NCI-H2081 (cell line): ENCODE results near the gene CLIC3.

Experiments
- DNase-seq, 2 experiments: peaks; one replicate each; lab custom pipeline; 2025; lab: John Stamatoyannopoulos, UW

Gene CLIC3

DNA sequence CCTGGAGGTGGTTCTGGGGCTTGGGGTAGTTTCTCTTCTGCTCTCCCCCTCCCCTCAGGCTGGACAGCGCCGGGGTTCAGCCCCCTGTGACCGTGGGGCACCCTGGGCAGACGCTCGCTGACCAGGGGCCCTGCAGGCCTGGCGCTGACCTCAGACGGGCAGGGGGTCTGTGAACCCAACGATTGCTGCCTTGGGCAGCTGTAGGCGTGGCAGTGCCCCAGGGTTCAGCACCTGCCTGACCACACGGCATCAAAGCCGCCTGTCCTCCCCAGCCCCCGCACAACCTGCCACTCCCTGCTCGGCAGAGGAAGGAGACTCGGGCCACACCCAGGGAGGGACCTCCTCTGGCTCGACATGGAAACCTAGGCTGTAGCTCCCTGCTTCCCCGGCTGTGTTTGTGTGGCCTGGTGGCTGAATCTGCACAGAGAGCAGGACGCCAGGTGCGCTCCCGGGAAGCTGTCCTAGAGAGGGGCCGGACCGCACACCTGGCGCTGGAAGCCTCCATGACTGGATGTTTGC, 32.1 kb downstream of the CLIC3 start:
- no peak for DNase-seq

DNA sequence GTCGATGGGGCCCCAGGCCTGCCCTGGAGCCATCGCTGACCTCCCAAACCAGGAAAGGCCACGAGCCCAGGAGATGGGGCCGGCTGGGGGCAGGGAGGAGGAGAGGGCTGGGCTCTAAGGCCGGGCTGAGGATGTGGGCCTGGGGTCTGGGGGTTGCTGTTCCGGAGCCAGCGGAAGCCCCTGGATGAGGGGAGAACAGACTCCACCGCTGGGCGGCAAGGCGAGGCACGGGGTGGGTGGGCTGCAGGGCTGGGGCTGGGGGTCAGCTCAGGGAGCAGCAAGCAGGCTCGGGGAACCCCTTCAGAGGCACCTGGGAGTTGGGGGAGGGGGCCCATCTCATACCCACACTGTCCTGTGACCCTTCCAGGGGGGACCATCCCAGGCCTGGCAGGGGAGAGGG, 32.6 kb downstream of the CLIC3 start:
- no peak for DNase-seq

DNA sequence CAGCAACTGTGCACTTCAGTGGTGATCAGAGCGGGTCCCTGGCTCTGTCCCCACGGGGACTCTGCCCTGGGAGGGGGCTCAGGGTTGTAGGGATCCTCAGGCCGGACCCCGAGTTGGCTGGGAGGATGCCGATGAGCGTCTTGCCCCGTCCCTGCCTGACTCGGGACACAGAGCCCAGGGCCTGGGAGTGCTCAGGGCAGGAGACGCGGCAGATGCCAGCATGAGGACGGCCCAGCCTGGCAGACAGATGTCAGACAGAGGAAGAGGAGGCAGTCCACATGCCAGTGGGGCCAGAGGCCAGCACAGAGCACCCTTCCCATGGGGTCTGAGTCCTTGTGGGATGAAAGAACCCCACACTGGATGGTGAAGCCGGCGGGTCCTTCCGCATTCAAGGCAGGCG, 33.0 kb downstream of the CLIC3 start:
- DNase-seq = no peak

- no peak for DNase-seq
These were observed 33.6 kb downstream of the CLIC3 start for GRCh38 chr9:136962701-136963248.

GRCh38 chr9:136962163-136962562, 34.2 kb downstream of the CLIC3 start:
- no peak for DNase-seq

DNA sequence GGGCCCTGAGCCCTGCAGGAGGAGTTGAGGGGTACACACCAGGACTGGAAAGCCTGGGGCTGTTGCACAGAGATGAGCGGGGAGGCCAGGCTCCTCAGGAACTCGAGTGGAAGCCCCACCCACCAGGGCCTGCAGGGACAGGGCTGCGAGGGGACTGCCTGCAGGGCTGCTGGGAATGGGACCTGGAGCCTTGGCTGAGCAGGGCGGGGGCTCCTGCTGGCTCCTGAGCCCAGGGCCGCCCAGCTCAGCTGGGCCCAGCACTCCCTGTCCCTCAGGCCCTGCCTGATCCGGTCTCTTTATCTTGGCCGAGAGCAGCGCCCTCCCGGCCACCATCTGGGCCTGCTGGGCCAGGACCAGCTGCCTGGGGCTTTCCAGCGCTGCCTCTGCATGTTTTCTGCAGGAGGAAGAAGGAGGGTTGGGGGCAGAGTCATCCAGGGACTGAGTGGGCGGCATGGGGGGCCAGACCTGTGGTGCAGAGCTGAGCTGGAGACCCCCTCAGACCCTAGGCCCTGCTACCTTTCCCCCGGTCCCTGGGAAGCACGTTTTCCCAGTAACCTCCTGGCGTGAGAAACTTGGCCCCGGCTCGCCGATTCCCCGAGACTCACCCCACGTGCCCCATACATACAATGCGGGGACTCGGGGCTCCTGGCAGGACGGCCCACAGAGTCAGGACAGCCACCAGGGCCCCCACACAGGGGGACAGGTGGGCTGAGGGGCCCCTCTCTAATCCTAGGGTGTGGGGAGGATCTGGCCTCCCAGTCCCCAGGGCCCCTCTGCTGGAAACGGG, 34.9 kb downstream of the CLIC3 start:
- no peak for DNase-seq

DNA sequence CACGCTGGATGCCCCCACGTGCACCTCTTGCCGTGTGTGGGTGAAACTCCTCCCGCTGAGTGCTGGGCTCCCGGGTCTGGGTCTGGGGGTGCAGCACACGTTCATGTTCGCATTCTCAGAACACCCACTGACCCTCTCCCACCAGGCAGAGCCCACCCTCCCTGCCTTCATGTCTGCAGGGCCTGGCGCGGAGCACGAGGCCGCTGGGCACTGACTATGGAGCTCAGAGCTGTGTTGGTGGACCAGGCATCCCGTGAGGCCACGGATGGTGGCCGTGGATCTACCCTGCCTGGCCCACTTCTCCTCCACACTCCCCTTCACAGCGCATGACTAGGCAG, 35.5 kb downstream of the CLIC3 start:
- no peak for DNase-seq

DNA sequence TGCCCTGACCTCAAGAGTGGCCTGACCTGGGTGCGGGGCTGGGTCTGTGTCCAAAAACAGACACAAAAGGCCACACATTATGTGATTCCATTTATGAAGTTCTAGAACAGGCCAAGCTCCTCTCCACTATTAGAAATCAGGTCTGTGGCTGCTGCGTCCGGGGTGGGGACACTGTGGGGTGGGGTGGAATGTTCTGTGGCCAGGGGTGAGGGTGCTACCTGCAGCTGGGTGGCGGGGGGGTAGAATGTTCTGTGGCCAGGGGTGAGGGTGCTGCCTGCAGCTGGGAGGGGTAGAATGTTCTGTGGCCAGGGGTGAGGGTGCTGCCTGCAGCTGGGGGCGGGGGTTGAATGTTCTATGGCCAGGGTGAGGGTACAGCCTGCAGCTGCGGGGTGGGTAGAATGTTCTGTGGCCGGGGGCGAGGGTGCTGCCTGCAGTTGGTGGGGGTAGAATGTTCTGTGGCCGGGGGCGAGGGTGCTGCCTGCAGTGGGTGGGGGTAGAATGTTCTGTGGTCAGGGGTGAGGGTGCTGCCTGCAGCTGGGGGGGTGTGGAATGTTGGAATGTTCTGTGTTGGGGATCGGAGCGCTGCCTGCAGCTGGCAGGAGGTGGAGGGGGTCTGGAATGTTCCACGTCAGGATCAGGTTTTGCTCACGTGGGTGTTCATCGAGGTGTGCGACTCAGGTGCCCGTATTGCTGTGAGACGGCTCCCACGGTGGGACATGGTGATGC, 36.0 kb downstream of the CLIC3 start:
- no peak for DNase-seq

DNA sequence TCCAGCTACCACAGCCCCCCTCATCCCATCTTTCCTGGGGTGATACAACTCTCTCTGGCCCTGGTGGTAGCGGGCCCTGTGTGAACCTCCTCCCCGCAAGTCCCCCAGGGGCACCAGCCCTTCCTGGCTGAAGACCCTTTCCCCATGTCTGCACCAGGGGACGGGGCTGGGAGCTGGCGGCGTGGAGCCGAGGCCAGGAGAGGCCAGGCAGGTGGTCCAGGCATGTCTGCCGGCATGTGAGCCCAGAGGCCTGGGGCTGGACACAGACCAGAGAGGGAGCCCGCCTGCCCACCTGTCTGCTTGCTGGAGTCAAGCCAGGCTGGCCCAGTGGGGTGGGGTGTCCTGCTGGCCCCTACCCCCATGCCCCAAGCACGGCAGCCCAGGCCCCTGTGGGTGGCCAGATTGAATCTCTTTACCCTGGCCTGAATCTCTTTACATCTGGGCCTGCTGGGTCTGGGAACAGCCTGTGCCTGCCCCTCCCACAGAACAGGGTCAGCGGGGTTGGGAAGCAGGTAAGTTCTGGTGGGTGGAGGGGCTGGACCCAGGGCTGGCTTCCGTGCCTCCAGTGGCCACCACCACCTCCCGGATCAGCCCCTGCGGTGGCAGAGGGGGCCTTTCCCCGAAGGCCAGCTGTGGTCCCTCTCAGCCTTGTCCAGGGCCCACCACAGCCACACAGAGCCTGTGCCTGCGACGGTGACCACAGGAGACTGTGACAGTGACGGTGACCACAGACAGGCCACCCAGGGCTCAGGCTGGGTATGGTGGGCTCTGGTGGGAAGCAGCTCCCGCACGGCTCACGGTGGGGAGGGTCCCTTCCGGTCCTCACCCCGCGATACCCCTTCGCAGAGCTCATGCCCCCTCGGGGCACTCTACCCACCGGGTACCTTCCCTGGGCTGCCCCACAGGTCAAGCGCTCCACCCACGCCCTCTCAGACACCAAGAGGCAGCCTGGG, 37.2 kb downstream of the CLIC3 start:
- DNase-seq = no peak

- DNase-seq = no peak
These were observed 37.9 kb downstream of the CLIC3 start for GRCh38 chr9:136958473-136958872.

DNA sequence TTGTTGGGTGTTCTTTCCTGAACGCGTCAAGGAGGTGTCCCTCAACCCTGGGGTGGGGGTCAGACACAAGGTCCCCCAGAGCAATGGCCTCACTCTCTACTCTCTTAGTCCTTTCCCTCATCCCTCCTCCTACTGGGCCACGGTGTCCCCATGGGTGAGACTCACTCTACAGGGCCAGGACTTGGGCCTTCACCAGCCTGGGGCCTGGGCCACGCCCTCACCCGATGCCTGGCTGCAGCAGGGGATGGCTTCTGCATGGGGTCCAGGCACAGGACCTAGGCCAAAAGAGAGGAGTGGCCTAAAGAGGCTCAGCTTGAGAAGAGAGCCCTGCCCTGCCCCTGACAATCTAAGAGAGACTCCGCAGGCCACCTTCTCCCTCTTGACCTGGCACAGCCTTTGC, 38.5 kb downstream of the CLIC3 start:
- DNase-seq = no peak

DNA sequence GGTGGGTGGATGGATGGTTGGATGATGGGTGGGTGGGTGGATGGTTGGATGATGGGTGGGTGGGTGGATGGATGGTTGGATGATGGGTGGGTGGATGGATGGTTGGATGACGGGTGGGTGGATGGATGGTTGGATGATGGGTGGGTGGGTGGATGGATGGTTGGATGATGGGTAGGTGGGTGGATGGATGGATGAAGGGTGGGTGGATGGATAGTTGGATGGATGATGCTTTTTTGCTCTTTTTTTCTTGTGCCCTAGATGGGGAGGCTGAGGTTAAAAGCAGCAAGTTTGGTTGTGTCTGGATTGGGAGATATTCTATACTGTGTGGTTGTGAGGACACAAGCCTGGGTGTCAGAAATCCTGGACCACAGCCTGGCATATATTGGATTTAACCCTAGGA, 38.9 kb downstream of the CLIC3 start:
- no peak for DNase-seq

DNA sequence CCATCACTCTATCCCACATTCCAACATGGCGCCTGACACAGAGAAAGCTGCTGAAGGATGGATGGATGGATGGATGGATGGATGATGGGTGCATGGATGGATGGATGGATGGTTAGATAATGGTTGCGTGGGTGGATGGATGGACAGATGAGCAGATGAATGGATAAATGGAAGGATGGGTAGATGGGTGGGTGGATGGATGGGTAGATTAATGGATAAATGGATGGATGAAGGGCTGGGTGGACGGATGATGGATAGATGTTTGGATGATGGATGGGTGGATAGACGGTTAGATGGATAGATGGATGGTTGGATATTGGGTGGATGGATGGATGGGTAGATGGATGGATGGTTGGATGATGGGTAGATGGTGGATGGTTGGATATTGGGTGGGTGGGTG, 39.8 kb downstream of the CLIC3 start:
- DNase-seq = no peak

DNA sequence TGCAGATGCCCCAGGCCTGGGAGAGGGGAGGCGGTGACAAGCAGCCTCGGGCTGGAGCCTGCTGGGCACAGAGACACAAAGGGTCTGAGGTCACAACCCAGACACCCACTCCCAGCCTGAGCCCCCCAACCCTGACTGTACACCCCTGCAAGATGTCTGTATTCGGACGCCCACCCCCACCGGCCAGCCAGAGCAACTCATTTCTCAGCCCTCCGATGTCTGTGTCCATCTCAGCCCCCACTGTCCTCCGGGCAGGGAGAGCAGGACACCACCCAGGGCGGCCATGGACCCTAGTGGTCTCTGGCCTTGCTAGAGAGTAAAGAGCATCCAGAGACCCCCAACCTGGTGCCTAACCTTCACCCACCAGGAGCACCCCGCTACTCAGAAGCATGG, 40.4 kb downstream of the CLIC3 start:
- no peak for DNase-seq

DNA sequence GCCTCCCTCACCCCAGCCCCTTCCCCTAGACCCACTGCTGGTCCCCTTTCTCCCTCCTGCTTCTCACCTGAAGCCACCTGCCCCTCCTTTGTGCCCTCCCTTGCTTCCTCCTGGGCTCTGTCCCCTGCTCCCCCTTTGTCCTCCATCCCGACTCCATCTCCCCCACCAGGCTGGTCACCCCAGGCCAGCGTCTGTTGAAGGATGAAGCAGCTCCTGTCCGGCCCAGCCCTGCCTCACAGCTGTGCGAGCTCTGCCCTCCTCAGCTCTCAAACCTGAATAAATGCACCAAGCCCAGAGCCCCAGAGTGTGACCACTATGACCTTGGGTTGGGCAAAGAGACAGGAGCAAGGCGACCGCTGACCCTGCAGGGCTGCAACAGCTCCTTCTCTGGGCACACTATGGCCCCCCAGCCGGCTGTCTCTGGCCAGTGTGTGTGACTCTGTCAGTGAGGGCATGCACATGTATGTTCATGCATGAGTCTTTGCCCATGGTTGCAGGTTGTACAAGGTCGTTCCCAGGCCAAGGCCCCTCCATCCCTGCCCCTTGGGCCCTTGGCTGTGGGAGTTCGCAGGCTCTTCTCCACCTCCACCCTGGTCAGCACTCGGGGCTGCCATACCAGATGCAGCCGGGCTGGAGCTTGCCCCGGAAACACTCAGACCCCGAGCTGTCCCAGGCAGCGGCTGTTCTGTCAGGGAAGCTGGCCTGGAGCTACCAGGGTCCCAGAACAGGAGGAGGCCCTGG, 41.0 kb downstream of the CLIC3 start:
- DNase-seq = no peak

DNA sequence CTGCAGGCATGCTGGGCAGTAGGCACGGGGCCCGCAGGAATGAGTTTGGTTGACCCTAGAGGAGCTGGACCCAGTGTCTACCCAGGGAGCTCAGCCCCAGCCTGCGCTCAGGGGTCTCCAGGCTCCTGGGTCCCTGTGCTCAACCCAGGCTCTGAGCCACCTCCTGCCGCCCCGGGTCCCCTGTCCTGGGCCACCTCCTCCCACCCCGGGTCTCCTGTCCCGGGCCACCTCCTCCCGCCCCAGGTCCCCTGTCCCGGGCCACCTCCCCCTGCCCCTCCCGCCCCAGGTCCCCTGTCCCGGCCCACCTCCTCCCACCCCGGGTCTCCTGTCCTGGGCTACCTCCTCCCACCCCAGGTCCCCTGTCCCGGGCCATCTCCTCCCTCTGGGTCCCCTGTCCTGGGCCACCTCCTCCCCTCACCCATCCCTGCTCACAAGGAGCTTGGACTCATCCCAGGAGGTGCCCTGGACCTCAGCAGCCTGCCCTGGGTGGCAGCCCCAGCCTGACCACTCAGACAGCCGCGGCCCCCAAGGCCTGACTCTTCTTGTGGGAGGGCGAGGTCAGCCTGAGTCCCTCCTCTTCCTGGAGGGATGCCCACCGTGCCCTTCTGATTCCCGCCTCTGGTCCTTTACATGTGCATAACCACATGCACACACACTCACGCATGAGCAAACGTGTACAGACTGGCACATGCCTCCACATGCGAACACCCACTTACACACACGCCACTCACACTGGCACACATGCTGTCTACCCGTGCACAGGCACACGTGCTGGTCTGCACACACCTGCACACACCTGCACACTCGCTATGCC, 41.9 kb downstream of the CLIC3 start:
- DNase-seq = no peak

DNA sequence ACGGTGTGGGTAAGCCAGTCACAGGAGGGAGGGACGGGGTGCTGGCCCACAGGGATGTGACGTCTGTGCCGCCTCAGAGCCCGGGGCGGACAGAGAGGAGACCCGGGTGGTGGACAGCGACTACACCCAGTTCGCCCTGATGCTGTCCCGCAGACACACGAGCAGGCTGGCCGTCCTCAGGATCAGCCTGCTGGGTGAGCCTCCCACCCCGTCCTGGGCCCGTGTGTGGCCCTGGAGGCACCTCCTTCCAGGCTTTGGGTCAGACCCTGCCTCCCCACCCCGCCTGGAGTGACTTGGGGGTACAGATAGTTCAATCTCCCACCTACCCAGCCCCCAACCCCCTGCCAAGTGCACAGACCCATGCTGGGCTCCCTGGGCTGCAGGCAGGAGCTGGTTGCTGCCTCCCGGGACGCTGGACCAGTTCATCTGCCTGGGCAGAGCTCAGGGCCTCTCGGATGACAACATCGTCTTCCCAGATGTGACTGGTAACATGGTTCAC, 42.5 kb downstream of the CLIC3 start:
- no peak for DNase-seq

GRCh38 chr9:136952876-136953770, 43.2 kb downstream of the CLIC3 start:
- no peak for DNase-seq

DNA sequence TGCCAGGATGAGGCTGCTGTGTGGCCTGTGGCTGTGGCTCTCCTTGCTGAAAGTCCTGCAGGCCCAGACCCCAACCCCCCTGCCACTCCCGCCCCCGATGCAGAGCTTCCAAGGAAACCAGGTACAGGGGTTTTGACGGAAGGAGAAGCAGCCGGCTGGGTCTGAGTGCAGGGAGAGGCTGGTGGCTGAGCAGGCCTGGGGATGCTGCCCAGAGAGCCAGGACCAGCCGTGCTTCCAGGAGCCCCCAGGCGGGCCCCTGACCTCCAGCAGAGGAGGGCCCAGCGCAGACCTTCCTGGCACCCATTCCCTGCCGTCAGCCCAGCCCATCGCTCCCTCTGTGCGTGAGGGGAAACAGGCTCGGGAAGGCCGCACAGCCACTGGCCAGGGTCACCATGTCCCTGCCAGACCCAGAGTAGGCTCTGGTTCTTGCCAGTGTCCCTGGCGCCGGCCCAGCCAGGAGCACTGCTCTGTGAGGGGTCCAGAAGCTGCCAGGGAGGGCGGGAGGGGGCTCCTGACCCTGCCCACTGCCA, 44.0 kb downstream of the CLIC3 start:
- no peak for DNase-seq
